Hair follicular keratinocyte (primary cell): ENCODE results near the gene HPCA. TPM values are rescaled to one million over a fixed set of nuclear protein-coding genes. Genes with fewer than 3 reads are reported as not detected.

Experiments used
- total RNA-seq: library from RNA; depleted of rRNA; stranded (reverse); fragments of >200 nt; gene quantifications from 2 replicates; pipeline ENCODE4 v1.2.3, GENCODE V29; 2015

Gene HPCA
- total RNA-seq, result not detected in 2 replicates

DNA sequence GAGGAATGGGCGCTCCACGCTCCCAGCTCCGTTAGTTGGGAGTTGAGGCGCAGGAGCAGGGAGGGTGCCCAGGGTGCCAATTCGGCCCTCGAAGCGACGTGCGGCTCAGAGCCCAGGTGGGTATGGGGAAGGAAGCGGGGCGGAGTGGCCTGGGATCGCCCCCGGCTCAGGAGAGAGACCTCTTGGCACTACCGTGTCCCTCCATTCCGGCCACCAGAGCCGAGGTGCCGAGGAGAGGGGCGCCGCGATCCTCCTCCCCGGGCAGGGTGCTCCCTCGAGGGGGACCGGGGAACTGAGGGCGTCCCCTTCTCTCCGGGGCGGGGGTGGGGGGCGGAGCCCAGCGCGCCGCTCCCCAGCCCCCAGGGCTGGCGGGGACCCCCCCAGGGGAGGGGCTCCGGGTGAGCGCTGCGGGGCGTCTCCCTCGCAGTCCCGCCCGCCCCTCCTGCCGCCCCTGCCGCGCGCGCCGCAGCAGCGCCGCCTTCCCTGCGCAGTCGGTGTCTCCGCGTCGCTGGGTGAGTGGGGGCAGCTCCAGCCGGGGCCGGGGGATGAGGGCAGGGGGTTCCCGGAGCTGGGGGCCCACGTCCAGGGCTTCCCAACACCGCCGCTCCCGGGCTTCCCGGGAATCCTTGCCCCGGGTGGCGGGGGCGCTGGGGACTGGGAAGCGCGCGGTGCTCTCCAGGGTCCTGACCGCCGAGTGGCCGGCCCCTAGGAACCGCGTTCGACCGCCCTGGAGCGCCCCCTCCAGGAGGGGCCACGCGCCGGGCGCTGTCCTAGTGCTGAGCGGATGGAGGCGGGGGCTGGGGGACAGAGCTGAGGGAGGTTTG lies at the start of gene HPCA:
HPCA (plus strand) TSS at position 488 of the 824 bp plus-strand sequence. CDS start 2,408 bp downstream, outside the sequence.

GRCh38 chr1:32870615-32871363 lies 15.5 kb upstream of the HPCA start, which contains the start of gene FNDC5:
Gene FNDC5, minus strand, starts transcription at chr1:32870912.

GRCh38 chr1:32900956-32901822 lies 14.9 kb downstream of the HPCA start, which contains the start of gene TMEM54:
Gene TMEM54, minus strand, starts transcription at chr1:32901389. Its CDS starts 151 bp downstream, at chr1:32901238.

Other genes starting within 250 kb of the HPCA start
- gene ZBTB8OS, start 235.9 kb upstream of the HPCA start, total RNA-seq, result 37.7 and 46.8 TPM in 2 replicates
- gene RBBP4, start 235.3 kb upstream of the HPCA start, total RNA-seq, result 85.1 and 112 TPM in 2 replicates
- 6.2 and 8.7 TPM in 2 replicates for gene SYNC, start 183.7 kb upstream of the HPCA start, total RNA-seq
- gene YARS1, start 69.1 kb upstream of the HPCA start, total RNA-seq, result 140 and 159 TPM in 2 replicates
- 11.7 and 13.3 TPM in 2 replicates for gene S100PBP, start 68.8 kb upstream of the HPCA start, total RNA-seq
- gene FNDC5, start 15.6 kb upstream of the HPCA start, total RNA-seq, result not detected in 2 replicates
- 294 and 312 TPM in 2 replicates for gene TMEM54, start 14.9 kb downstream of the HPCA start, total RNA-seq
- 30.1 and 45.8 TPM in 2 replicates for gene RNF19B, start 78.3 kb downstream of the HPCA start, total RNA-seq
- gene AK2, start 150.4 kb downstream of the HPCA start, total RNA-seq, result 213 and 323 TPM in 2 replicates
- gene AZIN2, start 194.7 kb downstream of the HPCA start, total RNA-seq, result 1.3 and 6.8 TPM in 2 replicates